HG03039 (cell line): ENCODE results near the gene GPSM1.
"Not testable (repeated sequence)": the region's sequence is repeated elsewhere in the genome, so short reads cannot be mapped to it uniquely, and the experiment has no call there.

ENCODE experiments used
- ATAC-seq: cut with Tn5 transposase; IDR thresholded peaks from one replicate; pipeline ENCODE4 v1.9.1; 2021; ENCODE audit warnings: mild to moderate bottlenecking, moderate library complexity; ENCODE audit not compliant: unreplicated experiment

The GPSM1 gene

GRCh38 chr9:136316896-136317676 is 10.3 kb upstream of the GPSM1 start:
- ATAC-seq = no peak

- ATAC-seq = no peak
Observed at GRCh38 chr9:136317695-136318094, 9.6 kb upstream of the GPSM1 start.

GRCh38 chr9:136318111-136318775 is 9.1 kb upstream of the GPSM1 start:
- ATAC-seq = no peak

GRCh38 chr9:136318776-136319241 is 8.5 kb upstream of the GPSM1 start:
- ATAC-seq = no peak

GRCh38 chr9:136319244-136319643 is 8.1 kb upstream of the GPSM1 start:
- ATAC-seq = not testable (repeated sequence)

- not testable (repeated sequence) for ATAC-seq
Observed at GRCh38 chr9:136319955-136320354, 7.4 kb upstream of the GPSM1 start.

GRCh38 chr9:136320972-136321371 is 6.4 kb upstream of the GPSM1 start:
- not testable (repeated sequence) for ATAC-seq

GRCh38 chr9:136321561-136321960 is 5.8 kb upstream of the GPSM1 start:
- no peak for ATAC-seq

- ATAC-seq = no peak
Observed at GRCh38 chr9:136322756-136323330, 4.5 kb upstream of the GPSM1 start.

- ATAC-seq = no peak
Observed at GRCh38 chr9:136323371-136323789, 4.0 kb upstream of the GPSM1 start.

- no peak for ATAC-seq
Observed at GRCh38 chr9:136324501-136325300, 2.6 kb upstream of the GPSM1 start.

- ATAC-seq = no peak
Observed at GRCh38 chr9:136325358-136325757, 2.0 kb upstream of the GPSM1 start.

- no peak for ATAC-seq
Observed at GRCh38 chr9:136326061-136326760, 1.1 kb upstream of the GPSM1 start.

GRCh38 chr9:136326761-136327303 is 507 bp upstream of the GPSM1 start:
- ATAC-seq = no peak

GRCh38 chr9:136328011-136328621 is 777 bp downstream of the GPSM1 start:
- ATAC-seq = no peak

- ATAC-seq = no peak
Observed at GRCh38 chr9:136328622-136329041, 1.3 kb downstream of the GPSM1 start.

- ATAC-seq = no peak
Observed at GRCh38 chr9:136329211-136329627, 1.9 kb downstream of the GPSM1 start.

GRCh38 chr9:136329636-136330405 is 2.5 kb downstream of the GPSM1 start:
- ATAC-seq = no peak

- ATAC-seq = no peak
Observed at GRCh38 chr9:136330406-136330990, 3.2 kb downstream of the GPSM1 start.
